Astrocyte of the cerebellum (primary cell): ENCODE data around the gene ZGPAT.

Experiments
- DNase-seq: peaks from one replicate; pipeline ENCODE4 v3.0.0-alpha.2; 2011; ENCODE audit warnings: low read depth
- H3K4me3 ChIP-seq: 2 replicates; pipeline ENCODE4 v1.5.1; 2011; ENCODE audit warnings: mild to moderate bottlenecking, low read depth, low read length, moderate library complexity
- in situ Hi-C: cut with HindIII; loops from 2 replicates; pipeline ENCODE4 v1.10.0; 2017; ENCODE audit warnings: low sequenced_read_pairs
- TF ChIP-seq, protein P1 (sequence below): IDR thresholded peaks from 2 replicates; pipeline ENCODE4 v1.5.1; 2012; ENCODE audit warnings: low read length, low read depth, moderate library complexity, mild to moderate bottlenecking; ENCODE audit errors: missing control alignments

The ZGPAT gene

DNA sequence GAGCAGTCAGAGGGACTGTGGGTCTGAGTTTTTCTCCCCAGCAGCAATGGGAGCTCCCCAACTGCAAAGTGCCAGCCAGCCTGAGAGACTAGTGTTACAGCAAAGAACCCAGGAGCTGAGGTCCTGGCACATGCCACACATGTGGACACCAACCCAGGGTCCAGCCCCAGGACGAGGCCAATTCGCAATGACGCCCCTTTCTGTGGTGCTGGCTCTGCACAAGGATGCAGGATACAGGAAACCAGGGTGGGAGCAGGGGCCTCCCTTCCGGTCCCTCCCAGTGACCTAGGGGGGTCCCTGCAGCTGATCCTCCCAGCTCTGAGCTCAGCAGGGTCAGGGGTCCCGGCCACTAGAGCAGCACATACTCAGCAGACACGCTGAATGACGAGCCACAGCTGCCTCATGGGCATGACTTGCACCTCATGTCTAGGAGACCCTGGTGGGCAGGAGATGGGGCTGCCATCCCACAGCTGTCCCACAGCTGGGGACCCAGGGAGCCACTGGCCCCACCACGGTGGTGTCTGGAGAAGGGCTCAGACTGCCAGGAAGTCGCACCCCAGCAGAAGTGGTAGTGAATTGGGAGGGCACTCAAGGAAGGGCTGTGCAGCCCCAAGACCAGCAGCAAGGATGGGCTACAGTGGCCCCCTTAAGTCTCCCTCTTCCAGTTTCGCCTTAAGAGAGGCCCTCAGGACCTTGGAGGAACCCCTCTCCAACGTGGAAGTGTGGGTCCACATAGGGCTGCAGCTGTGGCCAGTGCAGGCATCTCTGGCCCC, 3.7 kb upstream of the ZGPAT start:
- no peak overlapping the region for H3K4me3 ChIP-seq
- TF ChIP-seq, protein P1, sequence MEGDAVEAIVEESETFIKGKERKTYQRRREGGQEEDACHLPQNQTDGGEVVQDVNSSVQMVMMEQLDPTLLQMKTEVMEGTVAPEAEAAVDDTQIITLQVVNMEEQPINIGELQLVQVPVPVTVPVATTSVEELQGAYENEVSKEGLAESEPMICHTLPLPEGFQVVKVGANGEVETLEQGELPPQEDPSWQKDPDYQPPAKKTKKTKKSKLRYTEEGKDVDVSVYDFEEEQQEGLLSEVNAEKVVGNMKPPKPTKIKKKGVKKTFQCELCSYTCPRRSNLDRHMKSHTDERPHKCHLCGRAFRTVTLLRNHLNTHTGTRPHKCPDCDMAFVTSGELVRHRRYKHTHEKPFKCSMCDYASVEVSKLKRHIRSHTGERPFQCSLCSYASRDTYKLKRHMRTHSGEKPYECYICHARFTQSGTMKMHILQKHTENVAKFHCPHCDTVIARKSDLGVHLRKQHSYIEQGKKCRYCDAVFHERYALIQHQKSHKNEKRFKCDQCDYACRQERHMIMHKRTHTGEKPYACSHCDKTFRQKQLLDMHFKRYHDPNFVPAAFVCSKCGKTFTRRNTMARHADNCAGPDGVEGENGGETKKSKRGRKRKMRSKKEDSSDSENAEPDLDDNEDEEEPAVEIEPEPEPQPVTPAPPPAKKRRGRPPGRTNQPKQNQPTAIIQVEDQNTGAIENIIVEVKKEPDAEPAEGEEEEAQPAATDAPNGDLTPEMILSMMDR: no peak
- no peak for DNase-seq
- in situ Hi-C loops: no loop called here

DNA sequence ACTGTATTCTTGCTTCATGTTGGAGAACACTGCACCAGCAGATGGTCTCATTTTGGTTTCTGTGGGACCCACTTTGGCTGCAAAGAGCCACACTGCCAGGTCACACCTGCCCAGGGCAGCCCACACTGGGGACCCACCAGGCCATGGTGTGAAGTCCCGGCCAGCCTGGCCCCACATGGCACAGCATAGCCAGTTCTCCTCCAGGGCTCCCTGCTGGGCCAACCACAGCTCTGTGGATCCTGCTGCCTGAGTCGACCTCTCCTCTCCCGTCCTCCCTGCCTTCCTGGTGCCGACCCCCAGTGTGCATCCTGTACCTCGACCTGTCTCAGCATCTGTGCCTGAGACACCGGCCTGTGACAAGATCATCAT, 3.1 kb upstream of the ZGPAT start:
- in situ Hi-C loops: no loop called here
- TF ChIP-seq, protein P1: no peak

DNA sequence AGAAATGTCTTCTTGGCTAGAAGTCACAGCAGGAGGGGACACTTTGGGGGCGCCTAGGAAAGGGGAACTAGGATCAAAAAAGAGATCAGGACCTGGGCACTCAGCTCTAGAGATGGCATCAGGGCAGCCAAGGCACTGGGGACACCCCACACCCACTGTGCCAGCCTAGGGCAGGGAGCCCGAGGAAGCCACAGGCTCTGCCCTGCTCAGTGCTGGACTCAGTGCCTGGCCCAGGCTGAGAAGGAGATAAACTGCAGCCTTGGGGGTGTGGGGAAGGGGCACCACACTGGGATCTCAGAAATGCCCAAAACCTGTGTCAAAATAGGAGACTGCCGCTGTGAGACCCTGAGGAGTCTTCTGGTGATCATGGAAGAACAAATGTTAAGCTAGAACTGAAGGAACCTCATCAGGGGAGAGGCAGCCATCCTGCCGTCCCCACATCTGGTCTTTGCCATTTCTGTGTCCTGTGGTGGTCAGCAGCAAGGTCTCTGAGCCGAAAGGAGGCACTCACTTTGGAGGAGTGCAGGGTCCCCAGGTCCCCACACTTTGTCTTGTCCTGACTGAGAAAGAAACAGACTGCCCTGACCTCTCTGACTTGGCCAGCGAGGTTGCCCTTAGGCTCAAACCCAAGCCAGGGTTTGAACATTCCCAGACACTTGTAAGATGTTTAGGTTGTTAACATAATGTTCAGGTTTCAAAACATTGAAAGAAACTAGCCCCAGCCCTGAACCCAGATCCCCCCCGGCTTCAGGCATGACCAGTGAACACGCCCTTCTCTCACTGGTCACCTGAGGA, 2.4 kb upstream of the ZGPAT start:
- no peak overlapping the region for H3K4me3 ChIP-seq
- TF ChIP-seq, protein P1: no peak
- DNase-seq: no peak
- in situ Hi-C loops: no loop called here

More for the DNA sequence above, 3.1 kb upstream of the ZGPAT start:
- no peak for DNase-seq
- H3K4me3 ChIP-seq: no peak overlapping the region

DNA sequence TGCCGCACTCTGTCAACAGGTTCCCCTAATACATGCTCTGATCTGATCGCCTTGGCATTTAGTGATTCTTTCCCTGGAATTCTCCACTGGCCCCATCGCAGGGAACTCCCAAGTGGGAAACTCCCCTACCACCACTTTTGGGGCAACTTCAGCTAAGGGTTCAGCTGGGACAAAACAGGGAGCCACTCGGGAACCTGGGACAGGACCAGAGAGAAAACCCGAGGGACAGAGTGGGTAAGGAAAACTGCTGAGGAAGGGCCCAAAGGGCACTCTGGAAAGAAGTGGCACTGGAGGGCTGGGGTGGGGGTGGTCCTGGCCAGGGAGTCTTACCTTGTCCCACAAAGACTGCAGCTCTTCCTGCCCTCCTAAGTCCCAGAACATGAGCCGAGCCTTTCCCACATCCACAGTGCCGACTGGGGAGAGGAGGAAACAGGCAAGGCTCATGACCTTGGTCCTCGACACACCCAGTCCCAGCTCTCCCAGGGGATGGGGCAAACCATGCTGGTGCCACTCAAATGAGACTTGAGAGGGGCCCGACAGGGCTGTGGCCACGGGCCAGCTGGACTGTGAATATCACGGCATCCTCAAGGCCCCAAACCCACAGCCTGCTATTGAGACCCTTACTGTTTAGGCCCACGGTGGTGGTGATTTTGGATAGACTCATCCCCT, 1.7 kb upstream of the ZGPAT start:
- H3K4me3 ChIP-seq: peak overlapping the region; percentile 83
- TF ChIP-seq, protein P1: no peak
- no peak for DNase-seq
- in situ Hi-C loops: no loop called here

DNA sequence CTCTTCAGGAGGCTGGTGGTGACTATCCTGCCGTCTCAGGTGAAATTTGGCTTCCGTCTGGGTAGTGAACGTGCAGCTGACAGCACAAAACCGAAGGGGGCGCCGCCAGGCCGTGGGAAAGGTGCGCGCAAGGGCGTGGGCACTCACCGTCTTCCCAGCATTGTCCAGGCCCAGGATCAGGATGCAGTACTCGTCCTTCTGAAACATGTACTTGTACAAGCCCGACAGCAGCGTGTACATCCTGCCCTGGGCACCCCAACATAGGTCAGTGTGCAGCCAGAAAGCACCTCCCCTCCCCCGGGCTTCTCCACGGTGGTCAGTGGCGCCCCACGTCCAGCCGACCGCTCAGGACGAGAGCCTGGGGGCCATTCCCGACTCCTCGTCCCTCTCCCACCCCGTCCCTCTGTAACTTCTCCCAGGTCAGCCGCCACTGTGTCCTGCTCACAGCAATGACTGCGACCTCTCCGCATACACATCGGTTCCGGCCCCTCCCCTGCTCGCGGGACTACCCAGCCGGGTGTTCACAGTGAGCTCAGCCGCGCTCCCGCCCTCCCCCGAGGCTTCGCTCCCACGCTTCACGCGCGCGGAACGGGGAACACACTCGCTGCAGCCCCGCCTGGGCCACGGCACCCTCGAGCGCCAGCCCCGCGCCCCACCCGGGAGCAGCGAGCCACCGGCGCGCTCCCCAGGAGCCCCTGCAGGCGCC, 834 bp upstream of the ZGPAT start:
- H3K4me3 ChIP-seq: peak overlapping the region; percentile 83
- TF ChIP-seq, protein P1: peak; percentile 28
- in situ Hi-C loops: no loop called here
- DNase-seq: no peak
